HL-60/S4 treated with phorbol 12-myristate 13-acetate at 8.2 ng/mL for 4 days and 3 days (cell line): ENCODE measurements around the gene COL6A2.
"Not testable (repeated sequence)": the region's sequence is repeated elsewhere in the genome, so short reads cannot be mapped to it uniquely, and the experiment has no call there.

Source experiments
- in situ Hi-C: fragments of 300-500 bp; cut with MboI; formaldehyde crosslinking; loops from 2 replicates; pipeline ENCODE4 v1.15.0; 2022; ENCODE audit warnings: low sequenced_read_pairs

The COL6A2 gene

GRCh38 chr21:46139686-46140085, 41.8 kb downstream of the COL6A2 start:
- in situ Hi-C loops, result no loop called here

- in situ Hi-C loops, result not testable (repeated sequence)
Observed at GRCh38 chr21:46140352-46141003, 42.6 kb downstream of the COL6A2 start.

GRCh38 chr21:46141767-46142581, 44.1 kb downstream of the COL6A2 start:
- in situ Hi-C loops, result no loop called here

GRCh38 chr21:46142582-46143473, 44.9 kb downstream of the COL6A2 start:
- in situ Hi-C loops, result no loop called here

- in situ Hi-C loops, result no loop called here
Observed at GRCh38 chr21:46144464-46145070, 46.7 kb downstream of the COL6A2 start.

- in situ Hi-C loops, result no loop called here
Observed at GRCh38 chr21:46145159-46145839, 47.4 kb downstream of the COL6A2 start.

DNA sequence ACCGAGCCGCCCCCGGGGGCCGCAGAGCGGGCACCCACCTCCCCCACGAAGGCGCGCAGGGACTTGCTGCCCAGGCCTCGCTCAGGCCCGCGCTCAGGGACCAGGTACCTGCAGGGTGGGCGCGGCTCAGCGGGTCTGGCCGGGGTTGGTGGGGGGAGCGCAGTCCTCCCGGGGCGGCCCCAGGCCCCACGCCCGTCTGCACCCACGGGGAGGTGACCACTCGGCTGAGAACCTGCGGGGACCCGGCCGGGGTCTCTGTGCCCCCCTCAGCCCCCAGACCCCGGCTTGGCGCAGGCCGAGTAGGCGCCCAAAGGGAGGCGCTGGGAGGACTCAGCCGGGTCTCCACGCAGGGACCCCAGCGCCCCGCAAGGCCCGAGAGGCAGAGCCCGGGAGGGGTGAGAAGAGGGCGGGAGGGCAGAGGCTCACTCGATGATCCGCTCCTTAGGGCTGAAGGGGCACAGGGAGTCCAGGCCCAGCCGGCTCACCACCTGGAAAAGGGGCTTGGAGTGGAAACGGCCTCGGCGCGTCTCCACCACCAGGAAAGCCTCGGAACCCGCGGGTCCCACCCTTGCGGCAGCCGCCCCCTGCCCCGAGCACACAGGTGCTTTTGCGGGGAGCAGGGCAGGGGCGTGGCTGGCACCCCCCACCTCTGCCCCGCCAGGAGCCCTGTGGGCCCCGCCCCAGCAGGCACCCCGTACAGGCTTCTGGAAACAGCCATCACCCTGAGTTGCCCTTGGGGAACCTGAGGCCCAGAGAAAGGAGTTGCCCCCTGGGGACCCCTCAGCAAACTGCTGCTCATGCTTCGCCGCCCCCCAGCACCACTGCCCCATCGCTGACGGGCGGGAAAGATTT, 48.2 kb downstream of the COL6A2 start:
- in situ Hi-C loops, result no loop called here

- in situ Hi-C loops, result no loop called here
Observed at GRCh38 chr21:46146856-46147255, 48.9 kb downstream of the COL6A2 start.

DNA sequence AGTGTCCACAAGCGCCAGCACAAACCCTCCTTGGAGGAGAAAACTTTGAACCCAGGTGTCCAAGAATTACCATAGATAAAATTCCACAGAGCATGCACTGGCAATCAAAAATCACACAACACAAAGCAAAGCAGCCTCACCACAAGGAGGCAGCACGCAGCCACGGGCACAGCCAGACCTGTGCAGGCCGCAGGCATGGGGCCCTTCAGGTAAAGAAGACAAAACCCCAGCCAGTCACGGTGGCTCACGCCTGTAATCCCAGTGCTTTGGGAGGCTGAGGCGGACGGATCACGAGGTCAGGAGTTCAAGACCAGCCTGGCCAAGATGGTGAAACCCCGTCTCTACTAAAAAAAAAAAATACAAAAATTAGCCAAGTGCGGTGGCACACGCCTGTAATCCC, 49.5 kb downstream of the COL6A2 start:
- in situ Hi-C loops, result not testable (repeated sequence)

DNA sequence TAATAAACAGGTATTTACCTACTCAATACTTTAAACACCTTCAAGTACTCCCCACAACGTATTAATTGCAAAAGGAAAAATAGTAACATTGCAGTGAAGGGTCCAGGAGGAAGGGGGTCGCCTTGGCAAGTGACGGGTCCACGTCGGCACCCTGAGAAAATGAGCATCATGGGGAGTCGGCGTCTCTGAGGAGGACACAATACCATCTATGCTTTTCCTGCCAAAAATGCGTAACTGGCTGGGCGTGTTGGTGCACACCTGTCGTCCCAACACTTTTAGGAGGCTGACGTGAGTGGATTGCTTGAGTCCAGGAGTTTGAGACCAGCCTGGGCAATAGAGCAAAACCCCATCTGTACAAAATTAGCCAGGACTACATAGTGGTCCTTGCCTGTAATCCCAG, 50.2 kb downstream of the COL6A2 start:
- in situ Hi-C loops, result no loop called here

- in situ Hi-C loops, result no loop called here
Observed at GRCh38 chr21:46149205-46149901, 51.4 kb downstream of the COL6A2 start.

DNA sequence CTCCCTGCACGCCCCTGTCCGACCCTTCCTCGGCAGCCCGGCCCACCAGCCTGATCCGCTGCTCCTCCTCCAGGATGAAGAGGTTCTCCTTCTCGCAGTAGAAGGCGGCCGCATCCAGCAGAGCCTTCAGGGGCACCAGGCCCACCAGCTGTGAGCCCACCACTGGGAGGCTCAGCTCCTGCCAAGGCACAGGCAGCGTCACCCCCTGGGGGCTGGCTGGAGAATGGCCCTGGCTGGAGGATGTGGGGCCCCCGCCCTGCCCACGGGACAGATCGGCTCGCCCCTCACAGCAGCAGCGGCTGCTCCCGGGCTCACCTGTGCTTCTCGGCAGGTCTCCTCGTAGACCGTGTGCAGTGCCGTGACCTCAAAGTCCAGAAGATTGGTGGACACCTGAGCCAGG, 52.2 kb downstream of the COL6A2 start:
- in situ Hi-C loops, result no loop called here

DNA sequence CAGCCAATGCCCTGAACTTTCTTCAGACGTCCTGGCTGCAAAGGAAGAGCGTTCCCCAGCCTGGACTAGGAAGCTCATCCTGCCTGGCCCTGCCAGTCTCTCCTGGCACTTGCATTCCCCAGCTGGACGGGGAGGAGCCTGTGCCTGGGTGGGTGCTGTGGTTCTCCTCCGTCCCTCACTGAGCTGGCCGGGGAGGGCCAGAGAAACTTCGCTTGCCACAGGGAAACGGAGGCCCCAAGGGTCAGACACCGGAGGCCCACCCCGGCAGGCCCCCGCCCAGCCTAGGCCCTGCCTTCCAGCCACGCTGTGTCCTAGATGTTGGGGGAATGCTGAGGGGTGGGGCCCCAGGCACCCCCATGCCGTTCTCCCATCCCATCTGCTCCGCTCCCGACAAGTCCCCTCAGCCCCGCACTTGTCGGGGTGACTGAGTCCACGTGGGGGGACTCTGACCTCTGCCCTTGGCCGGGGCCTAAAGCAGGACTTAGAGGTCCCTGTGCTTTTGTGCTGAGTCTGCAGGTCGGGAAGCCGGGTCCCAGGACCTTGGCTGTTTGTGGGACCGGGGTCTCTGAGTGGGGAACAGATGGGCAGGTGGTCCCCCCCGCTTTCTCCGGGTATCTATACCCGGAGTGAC, 52.7 kb downstream of the COL6A2 start:
- in situ Hi-C loops, result no loop called here

DNA sequence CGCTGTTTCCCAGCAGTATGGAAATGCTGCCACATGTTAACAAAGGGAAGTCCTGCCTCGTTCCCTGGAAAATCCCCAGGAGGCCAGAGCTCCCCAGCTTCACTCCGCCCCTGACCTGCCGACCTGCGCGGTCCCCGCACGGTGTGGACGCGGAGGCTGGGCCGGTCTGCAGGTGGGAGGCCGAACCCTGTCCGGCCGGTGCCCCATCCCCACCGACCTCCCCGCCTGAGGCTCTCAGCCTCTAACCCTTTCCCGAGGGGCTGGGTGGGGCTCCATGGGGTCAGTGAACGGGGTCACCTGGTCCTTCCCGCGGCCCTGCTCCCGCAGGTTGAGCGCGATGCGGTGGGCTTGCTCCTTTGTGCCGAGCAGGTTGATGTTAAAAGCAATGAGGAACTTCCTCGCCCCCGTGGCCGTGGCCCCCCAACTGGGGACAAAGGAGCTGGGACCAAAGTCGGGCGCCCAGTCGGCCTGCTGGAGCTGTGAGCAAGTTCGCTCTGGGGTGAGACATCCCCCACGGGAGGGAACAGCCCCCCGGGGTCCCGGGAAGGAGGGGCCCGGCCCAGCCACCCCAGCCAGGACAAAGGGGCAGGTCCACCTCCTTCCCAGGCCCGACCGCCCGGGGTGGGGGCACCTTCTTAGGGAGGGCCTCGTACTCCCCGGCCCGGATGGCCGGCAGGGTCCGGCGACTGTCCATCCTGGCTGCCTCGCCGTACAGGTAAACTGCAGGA, 53.5 kb downstream of the COL6A2 start:
- in situ Hi-C loops, result no loop called here

DNA sequence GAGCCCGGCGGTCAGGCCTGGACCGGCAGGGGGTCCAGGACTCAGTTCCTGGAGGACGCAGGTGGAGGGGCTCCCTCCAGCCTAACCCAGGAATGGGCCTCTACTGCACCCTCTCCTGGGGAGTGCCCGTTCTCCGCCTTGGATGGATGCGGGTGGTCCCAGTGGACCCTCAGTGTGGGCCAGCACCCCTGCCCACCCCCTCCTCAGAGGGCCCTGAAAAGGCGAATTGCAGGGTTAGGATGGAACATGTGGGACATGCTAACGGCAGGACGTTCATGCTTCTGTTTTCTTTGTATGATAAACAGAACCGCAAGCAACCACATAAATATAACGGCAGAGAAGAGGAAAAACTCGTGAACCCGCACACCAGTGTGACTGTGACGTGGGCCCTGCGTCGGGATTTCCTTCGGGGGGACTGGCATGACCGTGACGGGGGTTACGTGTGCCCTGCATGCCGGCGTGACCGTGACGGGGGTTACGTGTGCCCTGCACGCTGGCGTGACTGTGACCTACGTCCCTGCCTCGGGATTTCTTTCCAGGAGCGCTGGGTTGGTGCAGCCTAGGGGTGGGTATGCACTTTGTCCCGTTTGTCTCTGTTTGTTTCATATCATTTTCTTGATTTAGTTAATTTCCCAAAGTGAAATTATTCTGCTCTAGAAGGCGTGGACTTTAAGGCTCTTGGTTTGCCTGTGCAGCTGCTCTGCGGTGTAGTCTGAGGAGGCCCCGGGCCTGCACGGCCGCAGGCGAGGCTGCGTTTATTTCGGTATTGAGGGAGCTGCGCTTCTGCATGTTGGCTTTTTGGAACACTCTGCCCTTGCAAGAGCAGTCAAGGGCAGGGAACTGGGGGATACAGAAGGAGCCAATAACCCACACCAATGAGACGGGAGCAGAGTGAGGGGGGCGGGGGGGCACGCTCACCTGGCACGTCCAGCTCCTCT, 54.3 kb downstream of the COL6A2 start:
- in situ Hi-C loops, result no loop called here

- in situ Hi-C loops, result no loop called here
Observed at GRCh38 chr21:46152927-46153246, 55.0 kb downstream of the COL6A2 start.
